GM13977 (cell line): ENCODE data around the gene SEC14L6.
"Not testable (repeated sequence)": the region's sequence is repeated elsewhere in the genome, so short reads cannot be mapped to it uniquely, and the experiment has no call there.

Experiments used
- DNase-seq: peaks from one replicate; pipeline ENCODE4 v3.0.0; 2012; ENCODE audit warnings: low spot score
- CTCF ChIP-seq: IDR thresholded peaks from 2 replicates; pipeline ENCODE4 v1.5.1; 2012; ENCODE audit warnings: mild to moderate bottlenecking, control low read depth; ENCODE audit not compliant: insufficient read depth; ENCODE audit errors: extremely low read depth, missing control alignments
- in situ Hi-C: fragments of 300-500 bp; cut with MboI; formaldehyde crosslinking; loops from one replicate; pipeline ENCODE4 v1.12.0; 2022; ENCODE audit warnings: low sequenced_read_pairs, low pct_unique_long_range_greater_than_20kb, mixed read lengths, inconsistent platforms; ENCODE audit not compliant: unreplicated experiment

The SEC14L6 gene

GRCh38 chr22:30553971-30554370 lies 7.4 kb upstream of the SEC14L6 start:
- no peak for DNase-seq
- in situ Hi-C loops, result no loop called here
- TF ChIP-seq CTCF, result no peak

GRCh38 chr22:30552719-30553118 lies 6.2 kb upstream of the SEC14L6 start:
- DNase-seq, result no peak
- in situ Hi-C loops, result no loop called here
- TF ChIP-seq CTCF, result no peak

- DNase-seq, in situ Hi-C loops: not testable (repeated sequence)
Measured at GRCh38 chr22:30551813-30552212, 5.3 kb upstream of the SEC14L6 start.

GRCh38 chr22:30547188-30547587 lies 647 bp upstream of the SEC14L6 start:
- DNase-seq, result no peak
- in situ Hi-C loops, result no loop called here
- no peak for TF ChIP-seq CTCF

GRCh38 chr22:30542811-30543188 lies 3.7 kb downstream of the SEC14L6 start:
- no peak for TF ChIP-seq CTCF
- DNase-seq, result no peak
- in situ Hi-C loops, result no loop called here

- no peak for TF ChIP-seq CTCF
- in situ Hi-C loops, result no loop called here
- DNase-seq, result no peak
Measured at GRCh38 chr22:30541961-30542810, 4.4 kb downstream of the SEC14L6 start.

GRCh38 chr22:30541511-30541910 lies 5.0 kb downstream of the SEC14L6 start:
- in situ Hi-C loops, DNase-seq: not testable (repeated sequence)

GRCh38 chr22:30539368-30539767 lies 7.2 kb downstream of the SEC14L6 start:
- DNase-seq, result no peak
- in situ Hi-C loops, result no loop called here
- no peak for TF ChIP-seq CTCF
